ENCODE results near the gene COL4A3.

The COL4A3 gene

DNA sequence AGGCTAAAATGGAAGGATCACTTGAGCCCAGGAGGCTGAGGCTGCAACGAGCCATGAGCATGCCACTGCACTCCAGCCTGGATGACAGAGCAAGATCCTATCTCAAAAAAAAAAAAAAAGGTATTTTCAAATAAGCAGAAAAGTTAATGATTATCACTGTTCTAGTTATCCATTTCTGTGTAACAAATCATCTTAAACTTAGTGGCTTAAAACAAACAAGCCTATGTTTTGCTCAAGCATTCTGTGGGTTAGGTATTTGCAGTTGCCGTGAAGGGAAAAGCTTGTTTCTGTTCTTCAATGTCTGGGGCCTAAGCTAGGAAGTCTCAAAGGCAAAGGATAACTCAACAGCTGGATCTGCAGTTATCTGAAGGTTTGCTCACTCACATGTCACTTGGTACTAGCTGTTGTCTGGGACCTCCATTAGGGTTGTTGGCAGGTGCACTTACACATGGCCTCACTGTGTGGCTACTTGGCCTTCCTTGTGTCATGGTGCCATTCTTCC, 174.7 kb downstream of the COL4A3 start:
- DNase-seq (ENCODE audit: low spot score), result no peak

DNA sequence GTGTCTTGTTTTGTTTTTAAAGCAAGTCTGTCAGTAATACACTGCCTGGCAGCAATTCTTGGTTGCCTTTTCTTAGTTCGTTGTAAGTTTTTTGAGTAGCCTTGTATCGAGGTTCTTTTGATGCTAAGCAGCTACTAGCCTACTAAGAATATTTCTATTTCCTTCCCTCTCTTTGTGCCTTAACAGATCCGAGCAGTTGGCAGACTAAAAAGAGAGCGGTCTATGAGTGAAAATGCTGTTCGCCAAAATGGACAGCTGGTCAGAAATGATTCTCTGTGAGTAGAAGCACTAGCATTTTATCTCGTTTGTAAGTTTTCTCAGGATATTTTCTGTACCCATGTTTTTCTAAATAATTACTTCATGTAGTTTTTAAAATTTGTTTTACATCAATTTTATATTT, 175.7 kb downstream of the COL4A3 start:
- DNase-seq (ENCODE audit: low spot score), result no peak

DNA sequence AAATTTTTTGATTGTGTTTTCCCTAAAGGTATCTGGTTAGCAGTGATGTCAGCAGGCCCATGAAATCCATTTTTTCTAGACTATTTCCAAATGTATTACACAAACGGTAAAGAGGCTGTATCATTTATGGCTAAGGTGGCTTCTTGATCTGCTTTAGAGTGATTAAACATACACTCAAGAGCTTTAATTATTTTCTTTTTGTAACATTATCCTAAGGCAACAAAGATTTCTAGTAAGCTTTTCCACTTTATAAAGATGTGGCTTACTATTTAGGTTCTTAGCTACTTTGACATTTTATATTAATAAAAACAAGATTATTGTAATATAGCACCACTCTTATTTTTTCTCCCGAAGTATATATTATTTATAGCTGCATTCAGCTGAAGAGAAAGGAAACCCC, 177.1 kb downstream of the COL4A3 start:
- DNase-seq (ENCODE audit: low spot score), result no peak

DNA sequence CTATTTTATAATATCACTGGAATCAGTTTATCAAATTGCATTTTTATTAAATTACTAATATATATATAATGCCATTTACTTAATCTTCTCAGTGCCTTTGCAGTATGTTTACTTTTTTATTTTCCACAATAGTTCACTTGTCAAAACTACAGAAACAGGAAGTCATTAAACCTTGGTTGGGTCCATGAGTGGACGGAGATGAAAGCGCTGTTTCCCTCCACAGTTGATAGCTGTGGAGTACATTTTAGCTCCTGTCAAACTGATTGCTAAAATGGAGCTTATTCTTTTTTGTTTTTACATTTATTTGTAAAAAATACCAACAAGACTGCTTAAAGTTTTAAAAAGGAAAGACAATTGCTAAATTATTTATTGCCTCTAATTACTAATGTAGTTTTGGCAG, 179.8 kb downstream of the COL4A3 start:
- no peak for DNase-seq (ENCODE audit: low spot score)

DNA sequence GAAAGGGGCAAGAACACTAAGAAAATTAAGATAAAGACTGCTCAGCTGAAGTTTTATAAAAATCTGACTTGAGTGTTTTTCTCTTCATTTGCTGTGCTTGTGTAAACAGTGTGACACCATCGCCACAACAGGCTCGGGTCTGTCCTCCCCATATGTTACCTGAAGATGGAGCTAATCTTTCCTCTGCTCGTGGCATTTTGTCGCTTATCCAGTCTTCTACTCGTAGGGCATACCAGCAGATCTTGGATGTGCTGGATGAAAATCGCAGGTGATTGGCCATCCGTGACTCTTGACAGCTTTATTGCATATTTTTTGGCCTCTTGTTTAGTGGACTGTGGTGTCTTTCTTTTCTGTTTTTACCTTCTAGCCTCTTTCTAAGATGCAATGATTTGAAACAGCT, 182.7 kb downstream of the COL4A3 start:
- DNase-seq (ENCODE audit: low spot score), result no peak

DNA sequence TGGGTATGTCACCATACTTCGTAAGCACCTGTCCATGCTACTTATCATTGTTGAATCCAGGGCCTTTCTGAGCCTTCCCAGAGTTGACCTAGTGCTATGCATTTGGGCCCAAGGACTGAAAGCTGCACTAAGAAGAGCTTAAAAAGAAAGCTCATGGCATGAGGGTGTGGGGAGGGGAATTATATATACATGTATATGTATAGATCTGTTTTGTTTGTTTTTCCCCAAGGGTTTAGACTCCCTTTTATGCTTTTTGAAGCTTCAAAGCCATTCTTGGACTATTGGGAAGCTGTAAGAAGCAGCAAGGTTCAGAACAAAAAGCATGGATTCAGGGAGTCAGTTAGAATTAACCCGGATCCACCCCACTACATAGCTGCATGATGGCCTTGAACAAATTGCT, 183.9 kb downstream of the COL4A3 start:
- DNase-seq (ENCODE audit: low spot score), result no peak

DNA sequence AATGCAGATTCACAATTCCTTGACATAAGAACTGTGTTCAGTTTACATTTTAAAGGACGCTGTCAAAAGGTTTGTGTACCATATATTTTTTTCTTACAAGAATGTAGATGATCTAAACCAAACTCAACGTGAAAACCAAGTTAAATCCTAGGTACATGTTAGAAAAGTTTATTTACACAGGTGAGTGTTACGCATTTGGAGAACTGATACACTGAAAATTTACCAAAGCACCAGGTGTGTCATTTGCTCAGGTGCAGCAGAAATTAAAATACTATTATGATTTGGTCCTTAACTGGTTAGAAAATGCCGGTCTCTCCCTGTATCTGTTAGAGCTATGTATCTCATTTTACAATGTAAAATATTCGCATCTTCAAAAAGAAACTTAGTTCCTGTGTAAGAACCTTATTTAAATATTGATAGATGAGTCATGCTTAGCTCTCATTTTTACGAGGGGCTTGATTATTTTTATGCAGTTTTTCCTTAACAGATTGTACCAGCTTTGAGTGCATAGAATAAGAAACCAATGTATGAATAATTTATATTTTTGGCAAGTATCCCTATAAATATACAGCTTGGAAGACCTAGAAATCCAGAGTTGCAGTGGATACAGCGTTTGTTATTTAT, 185.7 kb downstream of the COL4A3 start:
- DNase-seq (ENCODE audit: low spot score), result no peak

DNA sequence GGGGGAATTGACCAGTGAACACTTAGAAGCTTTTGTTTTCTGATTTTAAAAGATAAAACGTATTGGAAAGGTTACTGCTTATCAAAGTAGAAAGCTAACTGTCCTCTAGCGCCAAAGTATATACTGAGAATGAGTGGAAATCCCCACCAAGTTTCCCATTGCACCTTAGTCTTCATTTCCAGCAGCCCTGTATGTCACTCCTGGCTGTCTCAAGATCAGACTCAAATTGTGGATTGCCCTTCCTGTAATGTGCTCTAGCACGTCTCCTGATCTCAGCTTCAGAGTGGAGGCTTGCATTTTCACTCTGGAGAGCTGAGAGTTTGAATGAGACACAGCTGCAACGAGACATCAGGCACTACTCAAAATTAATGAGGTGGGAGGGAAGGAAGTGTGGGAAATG, 187.2 kb downstream of the COL4A3 start:
- no peak for DNase-seq (ENCODE audit: low spot score)

DNA sequence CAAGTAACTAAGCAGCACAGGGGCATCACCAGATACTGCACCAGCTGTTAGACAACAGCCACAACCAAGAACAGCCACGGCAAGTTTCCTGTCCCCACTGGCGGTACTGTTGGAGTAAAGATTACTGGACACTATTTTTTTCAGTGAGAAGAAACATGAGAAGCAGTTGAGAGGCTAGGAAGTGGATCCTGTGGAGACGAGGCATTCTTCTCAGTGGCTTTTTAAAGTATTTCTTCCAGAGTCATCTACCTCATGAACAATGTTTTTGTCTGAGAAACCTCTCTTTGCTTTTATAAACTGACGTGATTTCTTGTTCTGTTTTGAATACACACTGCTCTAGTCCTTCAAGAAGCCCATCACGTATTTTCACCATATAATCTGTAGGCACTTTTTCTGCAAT, 195.9 kb downstream of the COL4A3 start:
- DNase-seq (ENCODE audit: low spot score), result no peak

DNA sequence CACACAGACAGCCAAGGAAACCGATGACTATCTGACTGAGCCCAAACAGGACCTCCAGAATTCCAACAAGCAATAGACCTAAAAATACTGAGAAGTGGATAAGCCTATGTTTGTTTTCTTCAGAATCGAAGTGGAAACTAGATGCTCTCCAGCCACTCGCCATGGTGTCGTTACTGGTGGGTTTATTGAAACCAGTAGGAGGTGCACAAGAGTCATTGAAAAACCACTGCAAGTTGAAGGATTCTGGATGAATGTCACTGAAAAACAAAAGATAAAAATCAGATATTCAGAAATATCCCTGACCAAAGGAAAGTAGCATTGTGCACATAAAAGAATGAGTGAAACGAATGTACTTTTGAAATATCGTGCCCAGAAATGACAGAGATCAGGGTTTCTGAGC, 199.3 kb downstream of the COL4A3 start:
- no peak for DNase-seq (ENCODE audit: low spot score)

Data from SK-N-DZ (cell line).